Measurements from ENCODE around the gene GALNT7. TPM values are rescaled to one million over a fixed set of nuclear protein-coding genes. Genes with fewer than 3 reads are reported as not detected.
A peak's percentile ranks its signal among the peaks of the same experiment; 100 is the strongest.

GALNT7 gene
- polyA plus RNA-seq, 1 donor from 2014 or later, result 15.0 TPM

DNA sequence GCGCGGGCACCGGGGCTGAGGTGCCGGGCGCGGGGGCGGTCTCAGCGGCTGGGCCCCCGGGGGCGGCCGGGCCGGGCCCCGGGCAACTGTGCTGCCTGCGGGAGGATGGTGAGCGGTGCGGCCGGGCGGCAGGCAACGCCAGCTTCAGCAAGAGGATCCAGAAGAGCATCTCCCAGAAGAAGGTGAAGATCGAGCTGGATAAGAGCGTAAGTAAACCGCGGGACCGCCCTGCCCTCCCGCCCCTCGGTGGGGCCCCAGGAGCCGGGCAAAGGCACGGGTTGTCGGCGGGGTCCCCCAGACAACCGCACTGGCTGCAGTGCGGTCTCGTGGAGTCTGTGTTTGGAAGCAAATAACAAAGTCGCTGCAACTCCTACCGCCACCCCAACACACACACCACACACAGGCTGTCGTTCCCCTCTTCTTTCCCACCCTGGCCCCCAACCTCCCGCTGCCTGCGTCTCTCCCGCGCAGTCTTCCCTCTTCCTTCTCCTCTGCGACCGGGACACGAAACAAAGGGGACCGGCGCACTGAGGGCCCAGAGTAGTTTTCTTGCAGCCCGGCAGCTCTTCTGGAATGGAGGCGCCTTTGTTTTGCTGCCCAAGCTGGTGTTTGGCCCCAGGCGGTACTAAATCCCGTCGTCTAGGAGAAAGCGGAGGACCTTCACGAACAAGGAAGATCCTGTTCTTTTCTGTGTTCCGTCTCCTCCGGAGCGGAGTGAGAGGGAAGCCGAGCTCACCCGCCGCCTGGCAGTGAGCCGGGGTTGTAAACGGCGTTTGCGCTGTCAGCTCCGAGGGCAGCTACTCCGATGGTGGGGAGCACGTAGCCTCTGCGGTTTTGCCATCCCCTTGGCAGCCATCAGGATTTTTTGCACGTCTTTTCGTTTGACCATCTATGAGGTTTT is 202.9 kb downstream of the GALNT7 start:
- Histone ChIP-seq H3K27ac (ENCODE audit: low read length) (peak overlapping the region; percentile 80), H3K4me2 (ENCODE audit: low read length) (peak overlapping the region; percentile 91), H2AFZ (ENCODE audit: low read depth, low read length) (peak overlapping the region; percentile 49), H3K27me3 (ENCODE audit: insufficient read depth, low read depth, low read length) (no peaks in the 10 kb centered on the region), H4K20me1 (ENCODE audit: insufficient read depth) (no peaks in the 10 kb centered on the region), H3K79me2 (replicated peaks; ENCODE audit: insufficient read depth, low read length) (peaks cover 34% of the 10 kb centered on the region), H3K36me3 (ENCODE audit: insufficient read depth, low read length) (no peaks in the 10 kb centered on the region), H3F3A (ENCODE audit: insufficient read depth, low read length, poor library complexity, severe bottlenecking) (no peaks in the 10 kb centered on the region), H3K9me2 (ENCODE audit: insufficient read depth, low read length) (no peaks in the 10 kb centered on the region), H3K4me3 (ENCODE audit: low read length) (peak overlapping the region; percentile 90), H3K9me3 (ENCODE audit: low read length) (no peaks in the 10 kb centered on the region), H3K9ac (ENCODE audit: low read length) (peak overlapping the region; percentile 79)
- TF ChIP-seq TAF1 (IDR thresholded peaks at IDR 0.05; ENCODE audit: low read depth) (no peak), POLR2AphosphoS5 (IDR thresholded peaks at IDR 0.05) (peak; percentile 18), SMC3 (conservative IDR thresholded peaks at IDR 0.05; ENCODE audit: poor library complexity) (no peak), EZH2 (IDR thresholded peaks at IDR 0.05; ENCODE audit: borderline replicate concordance, insufficient read depth, low read length, poor library complexity, severe bottlenecking) (no peak), RAD21 (conservative IDR thresholded peaks at IDR 0.05) (peak; percentile 29), EP300 (conservative IDR thresholded peaks at IDR 0.05; ENCODE audit: poor library complexity, severe bottlenecking) (no peak)
- TF ChIP-seq, protein P1, sequence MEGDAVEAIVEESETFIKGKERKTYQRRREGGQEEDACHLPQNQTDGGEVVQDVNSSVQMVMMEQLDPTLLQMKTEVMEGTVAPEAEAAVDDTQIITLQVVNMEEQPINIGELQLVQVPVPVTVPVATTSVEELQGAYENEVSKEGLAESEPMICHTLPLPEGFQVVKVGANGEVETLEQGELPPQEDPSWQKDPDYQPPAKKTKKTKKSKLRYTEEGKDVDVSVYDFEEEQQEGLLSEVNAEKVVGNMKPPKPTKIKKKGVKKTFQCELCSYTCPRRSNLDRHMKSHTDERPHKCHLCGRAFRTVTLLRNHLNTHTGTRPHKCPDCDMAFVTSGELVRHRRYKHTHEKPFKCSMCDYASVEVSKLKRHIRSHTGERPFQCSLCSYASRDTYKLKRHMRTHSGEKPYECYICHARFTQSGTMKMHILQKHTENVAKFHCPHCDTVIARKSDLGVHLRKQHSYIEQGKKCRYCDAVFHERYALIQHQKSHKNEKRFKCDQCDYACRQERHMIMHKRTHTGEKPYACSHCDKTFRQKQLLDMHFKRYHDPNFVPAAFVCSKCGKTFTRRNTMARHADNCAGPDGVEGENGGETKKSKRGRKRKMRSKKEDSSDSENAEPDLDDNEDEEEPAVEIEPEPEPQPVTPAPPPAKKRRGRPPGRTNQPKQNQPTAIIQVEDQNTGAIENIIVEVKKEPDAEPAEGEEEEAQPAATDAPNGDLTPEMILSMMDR (IDR thresholded peaks at IDR 0.05; ENCODE audit: poor library complexity, severe bottlenecking), result no peak
- TF ChIP-seq, protein P2, sequence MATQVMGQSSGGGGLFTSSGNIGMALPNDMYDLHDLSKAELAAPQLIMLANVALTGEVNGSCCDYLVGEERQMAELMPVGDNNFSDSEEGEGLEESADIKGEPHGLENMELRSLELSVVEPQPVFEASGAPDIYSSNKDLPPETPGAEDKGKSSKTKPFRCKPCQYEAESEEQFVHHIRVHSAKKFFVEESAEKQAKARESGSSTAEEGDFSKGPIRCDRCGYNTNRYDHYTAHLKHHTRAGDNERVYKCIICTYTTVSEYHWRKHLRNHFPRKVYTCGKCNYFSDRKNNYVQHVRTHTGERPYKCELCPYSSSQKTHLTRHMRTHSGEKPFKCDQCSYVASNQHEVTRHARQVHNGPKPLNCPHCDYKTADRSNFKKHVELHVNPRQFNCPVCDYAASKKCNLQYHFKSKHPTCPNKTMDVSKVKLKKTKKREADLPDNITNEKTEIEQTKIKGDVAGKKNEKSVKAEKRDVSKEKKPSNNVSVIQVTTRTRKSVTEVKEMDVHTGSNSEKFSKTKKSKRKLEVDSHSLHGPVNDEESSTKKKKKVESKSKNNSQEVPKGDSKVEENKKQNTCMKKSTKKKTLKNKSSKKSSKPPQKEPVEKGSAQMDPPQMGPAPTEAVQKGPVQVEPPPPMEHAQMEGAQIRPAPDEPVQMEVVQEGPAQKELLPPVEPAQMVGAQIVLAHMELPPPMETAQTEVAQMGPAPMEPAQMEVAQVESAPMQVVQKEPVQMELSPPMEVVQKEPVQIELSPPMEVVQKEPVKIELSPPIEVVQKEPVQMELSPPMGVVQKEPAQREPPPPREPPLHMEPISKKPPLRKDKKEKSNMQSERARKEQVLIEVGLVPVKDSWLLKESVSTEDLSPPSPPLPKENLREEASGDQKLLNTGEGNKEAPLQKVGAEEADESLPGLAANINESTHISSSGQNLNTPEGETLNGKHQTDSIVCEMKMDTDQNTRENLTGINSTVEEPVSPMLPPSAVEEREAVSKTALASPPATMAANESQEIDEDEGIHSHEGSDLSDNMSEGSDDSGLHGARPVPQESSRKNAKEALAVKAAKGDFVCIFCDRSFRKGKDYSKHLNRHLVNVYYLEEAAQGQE (IDR thresholded peaks at IDR 0.05; ENCODE audit: borderline replicate concordance), result peak; percentile 57

Small RNA genes within 50 kb of the gene (small RNA-seq; reads per million reads assigned to genes)
- gene MIR548T, result 0 to 0.65 (median 0.08) reads per million in 3 experiments
- gene RN7SL253P, result 0 reads per million in 3 experiments

Other genes with a start within 250 kb of the GALNT7 start
- 165 and 184 TPM in 2 replicates for gene HMGB2, start 165.5 kb downstream of the GALNT7 start, polyA plus RNA-seq
- 55.8 and 58.3 TPM in 2 replicates for gene SAP30, start 202.1 kb downstream of the GALNT7 start, polyA plus RNA-seq
- gene SCRG1, start 230.3 kb downstream of the GALNT7 start, polyA plus RNA-seq, result 0.42 and 0.64 TPM in 2 replicates

All from neural cell (in vitro differentiated cells).